LHCN-M2 (cell line): Measurements from ENCODE around the gene NDUFS6. TPM values are rescaled to one million over a fixed set of nuclear protein-coding genes. Genes with fewer than 3 reads are reported as not detected.

Experiments used
- DNase-seq: peaks from one replicate; pipeline ENCODE4 v3.0.0-alpha.2; 2012; ENCODE audit warnings: low read depth
- polyA plus RNA-seq: library from polyadenylated mRNA; unstranded; fragments of >200 nt; gene quantifications from one replicate; pipeline ENCODE4 v1.2.1, GENCODE V29; 2012; ENCODE audit warnings: missing spikeins
- total RNA-seq: library from RNA; depleted of rRNA; stranded (reverse); fragments of >200 nt; gene quantifications from 2 replicates; pipeline ENCODE4 v1.2.3, GENCODE V29; 2014; rRNA removed

NDUFS6 gene
- 45.3 and 65.8 TPM in 2 replicates for total RNA-seq
- polyA plus RNA-seq, result 198 TPM

DNA sequence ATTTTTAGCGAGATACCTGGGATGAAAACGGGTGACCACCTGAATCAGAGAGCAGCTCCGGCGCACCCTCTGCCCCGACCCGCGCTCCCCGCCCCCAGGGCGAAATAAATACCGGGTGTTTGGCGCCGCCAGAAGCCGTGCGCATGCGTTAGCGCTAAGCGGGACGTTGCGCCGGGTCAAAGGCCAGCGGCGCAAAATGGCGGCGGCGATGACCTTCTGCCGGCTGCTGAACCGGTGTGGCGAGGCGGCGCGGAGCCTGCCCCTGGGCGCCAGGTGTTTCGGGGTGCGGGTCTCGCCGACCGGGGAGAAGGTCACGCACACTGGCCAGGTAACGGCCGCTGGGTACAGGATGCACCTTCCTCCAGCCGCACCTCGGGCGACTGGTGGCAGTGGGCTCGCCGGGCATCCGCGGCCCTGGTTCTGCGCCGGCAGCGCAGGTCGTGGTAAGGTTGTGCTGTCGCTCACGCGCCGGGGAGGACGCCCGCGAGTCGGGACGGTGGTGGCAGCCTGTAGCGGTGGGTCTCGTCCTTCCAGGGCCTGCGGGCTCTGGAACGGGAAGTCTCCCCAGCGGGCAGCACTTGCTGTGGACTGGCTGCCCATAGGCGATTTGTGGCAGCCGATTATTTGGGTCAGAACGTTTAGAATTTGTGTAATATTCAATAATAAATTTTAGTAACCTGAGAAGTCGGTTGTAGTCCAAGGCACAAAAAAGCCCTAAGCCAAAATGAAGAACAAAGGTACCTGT, at the start of gene NDUFS6:
NDUFS6 (plus strand) TSS at position 186 of the 745 bp plus-strand sequence; CDS start at position 197, 11 bp downstream.
- DNase-seq, result peak; percentile 63

GRCh38 chr5:1751864-1752822, 49.1 kb upstream of the NDUFS6 start:
- DNase-seq, result no peak

DNA sequence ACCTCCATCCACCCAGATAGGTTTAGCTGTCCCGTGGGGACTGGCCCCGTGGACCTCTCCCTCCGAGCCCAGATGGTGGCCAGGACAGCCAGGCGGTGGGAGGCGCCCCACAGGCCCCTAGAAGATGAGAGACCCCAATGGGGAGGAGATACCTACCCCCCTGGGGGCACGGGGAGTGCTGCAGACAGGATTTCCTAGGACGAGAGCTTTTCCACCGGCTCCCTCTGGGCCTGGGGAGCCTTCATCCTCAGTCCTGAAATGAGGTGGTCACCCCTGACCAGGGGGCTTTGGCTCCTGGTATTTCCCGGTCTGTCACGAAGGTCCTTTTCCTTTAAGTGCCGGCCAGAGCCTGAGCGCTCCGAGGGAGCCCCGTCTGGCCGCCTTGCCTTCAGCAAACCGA, 48.3 kb upstream of the NDUFS6 start:
- no peak for DNase-seq

DNA sequence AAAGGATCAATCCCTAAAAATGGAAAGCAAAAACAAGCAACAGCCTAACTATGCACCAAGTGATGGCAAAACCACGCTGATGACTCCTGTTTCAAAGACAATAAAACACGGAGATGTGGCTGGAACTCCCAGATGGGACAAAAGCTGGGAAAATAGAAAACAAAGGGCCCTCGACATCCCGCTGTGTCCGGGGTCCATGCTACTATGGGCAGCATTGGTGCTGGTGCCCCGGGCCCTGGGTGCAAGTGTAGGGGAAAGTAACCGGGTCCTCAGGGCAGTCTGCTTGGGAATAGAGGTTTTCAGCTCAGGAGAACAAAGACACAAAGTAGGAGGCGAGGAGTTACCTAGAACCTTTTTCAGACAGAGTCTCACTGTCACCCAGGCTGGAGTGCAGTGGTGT, 47.7 kb upstream of the NDUFS6 start:
- no peak for DNase-seq

- DNase-seq, result no peak
Observed at GRCh38 chr5:1754531-1755220, 46.5 kb upstream of the NDUFS6 start.

- no peak for DNase-seq
Observed at GRCh38 chr5:1755321-1755949, 45.8 kb upstream of the NDUFS6 start.

DNA sequence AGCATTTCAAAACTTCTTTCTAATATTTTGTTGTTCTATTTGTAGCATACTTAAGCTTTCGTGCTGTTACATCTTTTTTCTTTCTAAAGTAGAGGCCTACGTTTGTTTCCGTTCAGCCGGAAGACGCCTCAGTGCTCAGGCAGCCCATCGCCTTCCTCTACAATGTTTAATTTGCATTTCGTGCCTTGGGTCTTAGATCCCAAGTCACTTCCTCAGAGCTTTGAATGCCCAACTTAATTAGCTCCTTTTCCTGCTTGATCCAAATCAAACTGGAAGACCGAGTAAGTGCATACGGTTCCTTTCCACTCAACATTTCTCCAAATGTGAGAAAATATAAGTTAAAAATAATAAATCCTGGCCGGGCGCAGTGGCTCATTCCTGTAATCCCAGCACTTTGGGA, 44.7 kb upstream of the NDUFS6 start:
- DNase-seq, result no peak

- no peak for DNase-seq
Observed at GRCh38 chr5:1757511-1757910, 43.7 kb upstream of the NDUFS6 start.

- no peak for DNase-seq
Observed at GRCh38 chr5:1758574-1758973, 42.6 kb upstream of the NDUFS6 start.

- no peak for DNase-seq
Observed at GRCh38 chr5:1759378-1759970, 41.7 kb upstream of the NDUFS6 start.

- no peak for DNase-seq
Observed at GRCh38 chr5:1760231-1760630, 41.0 kb upstream of the NDUFS6 start.

GRCh38 chr5:1760656-1761452, 40.4 kb upstream of the NDUFS6 start:
- DNase-seq, result no peak

DNA sequence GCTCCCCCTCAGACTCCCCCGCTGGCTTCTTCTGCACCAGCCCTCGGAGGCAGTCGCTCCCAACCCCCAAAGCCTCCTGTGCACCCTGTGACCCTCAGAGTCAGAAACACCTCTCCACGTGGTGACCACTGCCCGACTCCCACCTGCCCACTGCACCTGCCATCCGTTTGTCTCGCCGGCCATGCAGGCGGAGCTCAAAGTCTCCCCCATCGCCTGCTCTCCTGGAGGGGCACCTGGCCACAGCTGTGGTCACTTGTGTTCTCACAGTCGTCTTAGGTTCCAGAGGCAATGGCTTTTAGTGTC, 39.8 kb upstream of the NDUFS6 start:
- DNase-seq, result no peak

- no peak for DNase-seq
Observed at GRCh38 chr5:1762121-1762882, 38.9 kb upstream of the NDUFS6 start.

DNA sequence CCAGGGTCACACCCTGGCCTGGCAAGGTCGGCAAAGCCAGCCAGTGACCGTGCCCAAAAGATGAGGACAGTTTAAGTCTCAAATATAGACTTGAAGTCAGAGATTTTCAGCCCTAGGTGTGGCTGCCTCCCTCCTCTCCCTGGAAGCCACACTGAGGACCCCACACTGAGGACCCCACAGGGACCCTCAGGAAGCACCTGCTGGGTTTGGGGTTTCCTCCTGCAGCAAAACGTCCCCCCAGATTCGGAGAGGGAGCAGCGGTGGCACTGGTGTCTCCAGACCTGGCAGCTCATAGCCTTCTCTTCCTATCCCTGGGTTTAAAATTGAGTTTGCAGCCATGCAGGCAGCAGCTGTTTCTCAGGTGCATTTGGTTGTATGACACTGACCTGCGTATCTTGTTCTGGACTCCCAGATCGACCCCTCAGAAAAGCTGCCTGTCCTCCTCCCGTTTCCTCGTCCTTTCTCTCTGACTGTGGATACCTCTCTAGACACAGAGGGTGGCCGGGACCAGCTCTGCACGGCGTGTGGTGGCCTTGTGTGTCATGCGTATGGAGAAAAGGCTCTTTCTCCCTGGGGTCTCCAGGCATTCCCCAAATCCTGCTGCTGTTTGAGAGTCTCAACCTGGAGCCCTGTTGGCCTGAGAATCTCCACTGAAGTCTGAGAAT, 38.2 kb upstream of the NDUFS6 start:
- no peak for DNase-seq

DNA sequence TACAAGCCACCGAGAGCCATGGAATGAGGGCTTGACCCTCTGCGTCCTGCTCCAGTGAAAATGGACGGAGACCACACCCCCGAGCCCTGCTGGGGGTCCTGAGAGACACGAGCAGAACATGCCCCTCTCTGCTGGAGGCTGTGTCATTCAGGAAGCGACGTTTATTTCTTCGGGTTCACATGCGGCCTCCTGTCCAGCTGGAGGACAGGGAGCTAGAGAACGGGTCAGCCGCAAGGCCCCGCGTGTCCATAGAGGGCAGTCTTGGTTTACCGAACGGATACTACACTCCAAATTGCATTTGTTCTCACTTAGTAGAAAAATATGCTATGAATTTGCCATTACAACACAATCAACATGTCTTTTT, 37.7 kb upstream of the NDUFS6 start:
- DNase-seq, result peak; percentile 57

- no peak for DNase-seq
Observed at GRCh38 chr5:1763960-1764605, 37.1 kb upstream of the NDUFS6 start.

- no peak for DNase-seq
Observed at GRCh38 chr5:1764606-1764960, 36.6 kb upstream of the NDUFS6 start.
